GM12875 (cell line): ENCODE results near the gene KCNMA1.

Experiments used
- H3K4me3 ChIP-seq: one replicate; pipeline ENCODE4 v1.5.1; 2011; ENCODE audit warnings: low read depth, low read length, control low read depth
- TF ChIP-seq, protein P1 (sequence below): IDR thresholded peaks from 2 replicates; pipeline ENCODE4 v1.5.1; 2011; ENCODE audit warnings: low read depth, mild to moderate bottlenecking, control low read depth, inconsistent platforms, low read length, moderate library complexity, borderline replicate concordance; ENCODE audit not compliant: insufficient read depth

KCNMA1 gene

DNA sequence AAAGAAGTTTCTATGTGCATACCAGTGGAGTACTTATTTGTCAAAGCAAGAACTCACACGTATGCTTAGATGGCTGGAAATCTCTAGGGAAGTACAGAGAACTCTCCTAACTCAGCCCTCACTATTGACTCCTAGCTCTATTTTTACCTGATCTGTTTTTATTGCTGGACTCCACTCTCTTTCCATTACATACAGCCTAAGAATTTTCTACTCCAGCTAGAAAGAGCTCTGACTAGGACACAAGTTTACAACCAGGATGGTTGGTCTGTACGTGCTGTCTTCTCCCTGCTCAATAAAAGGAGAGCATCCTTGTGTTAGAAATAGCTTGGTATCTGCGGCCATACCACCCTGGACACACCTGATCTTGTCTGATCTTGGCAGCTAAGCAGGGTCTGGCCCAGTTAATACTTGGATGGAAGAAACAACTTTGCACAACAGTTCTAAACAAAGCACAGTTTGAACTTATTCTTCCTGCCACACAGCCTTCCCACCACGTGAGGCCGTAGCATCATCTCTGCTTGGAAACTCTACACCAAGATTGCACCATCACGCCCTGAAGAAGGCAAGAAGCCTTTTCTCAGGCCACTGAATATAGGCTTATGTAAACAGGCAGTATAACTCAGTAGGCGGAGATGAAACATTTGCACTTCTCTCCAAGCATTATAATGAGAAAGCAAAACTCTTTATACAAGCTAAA lies 50.7 kb downstream of the KCNMA1 start:
- no peak overlapping the region for H3K4me3 ChIP-seq
- TF ChIP-seq, protein P1, sequence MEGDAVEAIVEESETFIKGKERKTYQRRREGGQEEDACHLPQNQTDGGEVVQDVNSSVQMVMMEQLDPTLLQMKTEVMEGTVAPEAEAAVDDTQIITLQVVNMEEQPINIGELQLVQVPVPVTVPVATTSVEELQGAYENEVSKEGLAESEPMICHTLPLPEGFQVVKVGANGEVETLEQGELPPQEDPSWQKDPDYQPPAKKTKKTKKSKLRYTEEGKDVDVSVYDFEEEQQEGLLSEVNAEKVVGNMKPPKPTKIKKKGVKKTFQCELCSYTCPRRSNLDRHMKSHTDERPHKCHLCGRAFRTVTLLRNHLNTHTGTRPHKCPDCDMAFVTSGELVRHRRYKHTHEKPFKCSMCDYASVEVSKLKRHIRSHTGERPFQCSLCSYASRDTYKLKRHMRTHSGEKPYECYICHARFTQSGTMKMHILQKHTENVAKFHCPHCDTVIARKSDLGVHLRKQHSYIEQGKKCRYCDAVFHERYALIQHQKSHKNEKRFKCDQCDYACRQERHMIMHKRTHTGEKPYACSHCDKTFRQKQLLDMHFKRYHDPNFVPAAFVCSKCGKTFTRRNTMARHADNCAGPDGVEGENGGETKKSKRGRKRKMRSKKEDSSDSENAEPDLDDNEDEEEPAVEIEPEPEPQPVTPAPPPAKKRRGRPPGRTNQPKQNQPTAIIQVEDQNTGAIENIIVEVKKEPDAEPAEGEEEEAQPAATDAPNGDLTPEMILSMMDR: no peak

DNA sequence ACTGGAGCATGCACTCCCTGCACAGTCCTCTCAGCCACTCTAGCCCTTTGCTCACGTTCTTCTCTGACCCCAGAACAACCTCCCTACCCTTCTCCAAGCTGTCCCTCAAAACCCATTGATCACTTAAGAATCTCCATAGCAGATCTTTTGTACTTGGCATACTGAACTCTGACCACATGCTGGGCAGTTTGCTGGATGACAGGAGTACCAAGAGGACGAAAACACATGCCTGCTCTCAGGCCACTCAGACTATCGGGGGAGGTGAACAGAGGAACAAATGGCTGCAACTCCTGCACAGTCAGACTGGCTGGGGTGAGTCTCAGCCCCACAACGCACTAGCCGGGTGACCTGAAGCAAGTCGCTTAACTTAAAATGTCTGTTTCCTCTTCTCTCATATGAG lies 52.7 kb downstream of the KCNMA1 start:
- H3K4me3 ChIP-seq: no peak overlapping the region
- TF ChIP-seq, protein P1: no peak

DNA sequence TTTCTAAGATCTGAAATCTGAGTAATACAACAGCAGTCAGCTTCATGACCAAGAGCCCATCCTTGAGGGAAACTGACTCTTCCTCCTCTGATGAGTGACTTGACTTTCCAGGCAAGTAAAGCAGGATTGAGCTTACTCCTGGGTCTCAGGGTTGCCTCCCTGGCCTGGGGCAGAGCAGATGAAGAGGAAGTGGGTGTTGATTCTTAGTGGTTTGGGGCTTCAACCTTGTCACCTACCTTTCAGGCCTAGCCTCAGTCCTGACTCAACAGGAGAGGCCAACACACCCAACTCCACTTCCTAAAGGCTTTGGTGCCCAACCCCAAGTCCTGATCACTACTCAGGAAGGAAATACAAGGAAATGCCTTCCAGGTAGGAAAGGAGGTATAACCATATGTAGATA lies 54.1 kb downstream of the KCNMA1 start:
- TF ChIP-seq, protein P1: no peak

DNA sequence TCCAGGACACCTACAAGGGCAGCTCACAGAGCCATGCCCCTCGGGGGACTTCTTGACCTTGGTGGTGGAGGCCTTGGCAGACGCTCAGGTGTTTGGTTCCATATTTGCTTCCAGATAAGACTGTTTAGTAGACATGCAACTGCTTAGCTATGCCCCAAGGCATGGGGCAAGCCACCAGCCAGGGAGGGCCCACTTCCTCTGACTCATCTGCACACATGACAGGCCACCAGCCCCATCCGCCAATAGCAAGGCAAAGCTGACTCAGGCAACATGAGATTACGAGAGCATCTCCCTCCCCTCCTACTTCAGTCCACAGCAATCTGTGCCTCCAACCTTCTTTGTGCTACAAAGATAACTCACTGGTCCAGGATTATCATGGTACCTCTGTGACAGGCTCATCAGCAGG lies 54.9 kb downstream of the KCNMA1 start:
- TF ChIP-seq, protein P1: no peak
- H3K4me3 ChIP-seq: no peak overlapping the region

More for the DNA sequence above, 54.1 kb downstream of the KCNMA1 start:
- H3K4me3 ChIP-seq: no peak overlapping the region

DNA sequence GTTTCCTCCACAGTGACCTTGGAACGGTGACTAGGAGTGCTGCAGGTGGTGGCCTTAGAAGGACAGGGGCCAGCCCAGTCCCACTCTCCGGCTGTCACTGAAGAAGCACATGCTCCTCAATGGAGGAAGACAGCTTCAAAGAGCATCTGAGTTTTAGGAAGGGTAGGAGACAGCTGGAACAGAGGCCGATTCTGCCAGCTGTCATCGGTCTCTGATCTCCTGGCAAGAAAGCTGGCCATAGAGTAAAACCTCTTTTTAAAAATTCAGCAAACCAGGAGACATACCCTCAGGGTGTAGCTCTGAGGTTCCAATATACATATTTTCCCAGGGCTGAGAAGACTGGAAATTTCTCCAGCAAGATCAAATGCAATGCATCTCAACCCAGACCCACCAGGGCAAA lies 55.9 kb downstream of the KCNMA1 start:
- no peak overlapping the region for H3K4me3 ChIP-seq
- TF ChIP-seq, protein P1: no peak

DNA sequence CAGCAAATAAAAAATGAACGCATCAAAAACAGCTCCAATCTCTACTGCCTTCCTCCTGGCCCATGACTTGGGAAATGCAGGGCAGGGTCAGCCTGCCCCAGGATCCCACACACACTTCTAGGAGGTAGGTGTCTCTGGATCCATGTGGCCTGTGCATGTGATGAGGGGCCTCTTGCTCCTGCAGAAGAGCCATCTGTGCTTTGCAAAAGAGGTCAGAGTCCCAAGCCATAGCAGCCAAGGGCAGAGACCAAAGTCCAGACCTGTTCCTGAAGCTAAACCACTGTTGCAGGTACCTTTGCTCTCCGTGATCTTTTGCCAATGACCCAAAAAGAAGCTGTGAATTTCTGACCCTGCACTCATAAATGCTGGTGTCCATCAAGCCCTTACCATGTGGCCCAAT lies 57.1 kb downstream of the KCNMA1 start:
- no peak overlapping the region for H3K4me3 ChIP-seq
- TF ChIP-seq, protein P1: no peak

DNA sequence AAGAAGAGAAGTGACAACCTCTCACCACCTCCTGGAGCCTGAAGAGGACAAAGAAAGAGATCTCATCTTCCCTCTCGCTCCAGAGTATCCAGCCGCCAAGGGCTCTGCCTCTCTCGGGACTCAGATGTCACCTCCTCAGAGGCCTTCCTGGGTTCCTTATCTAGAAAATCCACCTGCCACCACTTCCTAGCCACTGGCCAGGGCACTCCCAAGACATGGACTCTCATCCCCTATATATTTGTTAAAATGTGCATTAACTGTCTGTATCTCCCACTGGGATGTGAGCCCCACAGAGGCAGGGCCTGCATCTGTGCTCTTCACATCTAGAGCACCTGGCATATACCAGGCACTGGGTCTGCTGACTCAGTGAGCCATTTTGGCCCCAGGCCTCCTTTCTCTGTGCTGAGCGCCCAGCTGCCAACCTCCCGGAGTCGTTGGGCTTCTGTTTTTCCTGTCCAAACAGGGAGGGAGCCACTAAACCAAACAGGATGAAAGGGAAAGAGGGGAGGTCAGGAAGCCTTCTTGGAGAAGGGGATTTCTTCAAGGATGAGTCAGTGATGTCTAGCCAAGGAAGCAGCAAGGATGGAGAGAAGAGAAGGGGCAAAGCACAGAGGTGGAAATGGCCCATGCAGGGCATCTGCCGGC lies 58.9 kb downstream of the KCNMA1 start:
- TF ChIP-seq, protein P1: no peak
- H3K4me3 ChIP-seq: no peak overlapping the region
